Stomach (tissue), 9 donors: Measurements from ENCODE around the gene PRTN3. TPM values are rescaled to one million over a fixed set of nuclear protein-coding genes. Genes with fewer than 3 reads are reported as not detected.

Source experiments
- DNase-seq, 2 donors: peaks; one replicate each; pipeline versions ENCODE4 v3.0.0 to v3.0.0-alpha.2; 2013 to 2019
- H3K27ac ChIP-seq, 5 donors: fragments of 200-600 bp in 4 of 5; sonication (generic) in 4 of 5; one replicate each; pipeline ENCODE4 v1.5.1; 2013 to 2019; ENCODE audit warnings: mild to moderate bottlenecking in 1 of 5, moderate library complexity in 1 of 5
- H3K27me3 ChIP-seq, 3 donors: fragments of 200-600 bp; sonication (generic); one replicate each; pipeline ENCODE4 v1.5.1; 2017 to 2019; ENCODE audit warnings: mixed run types in 1 of 3
- H3K36me3 ChIP-seq, 4 donors: fragments of 200-600 bp; sonication (generic); 1 replicate in 3 of 4; 2 replicates in 1 of 4; pipeline ENCODE4 v1.5.1; 2016 to 2019
- H3K4me1 ChIP-seq, 4 donors: fragments of 200-600 bp; sonication (generic); one replicate each; pipeline ENCODE4 v1.5.1; 2016 to 2019
- H3K4me3 ChIP-seq, 4 donors: fragments of 200-600 bp; sonication (generic) in 3 of 4; one replicate each; pipeline ENCODE4 v1.5.1; 2016 to 2019; ENCODE audit warnings: mild to moderate bottlenecking in 1 of 4
- H3K9me3 ChIP-seq, 4 donors: fragments of 200-600 bp; sonication (generic); one replicate each; pipeline ENCODE4 v1.5.1; 2016 to 2019
- CTCF ChIP-seq, 7 experiments: fragments of 450-650 bp in 4 of 7; fragments of 200-600 bp in 3 of 7; sonication (generic) in 3 of 7; IDR thresholded peaks; one replicate each; pipeline ENCODE4 v1.5.1; 2016 to 2019; ENCODE audit warnings: antibody characterized with exemption in 7 of 7, control low read depth in 2 of 7, mild to moderate bottlenecking in 1 of 7
- EP300 ChIP-seq: sonication (generic); formaldehyde crosslinking; IDR thresholded peaks from one replicate; pipeline ENCODE4 v1.6.1; 2017; ENCODE audit warnings: antibody characterized with exemption
- POLR2A ChIP-seq, 4 donors: fragments of 450-650 bp; IDR thresholded peaks; one replicate each; pipeline ENCODE4 v1.6.1; 2016; ENCODE audit warnings: antibody characterized with exemption in 4 of 4, control low read depth in 2 of 4, mild to moderate bottlenecking in 1 of 4, moderate library complexity in 1 of 4
- POLR2AphosphoS5 ChIP-seq, 3 donors: sonication (generic); formaldehyde crosslinking; IDR thresholded peaks; one replicate each; pipeline ENCODE4 v1.6.1; 2016; ENCODE audit warnings: antibody characterized with exemption in 3 of 3
- WGBS, 5 donors: extraction: QIAGEN DNeasy Blood & Tissue Kit in 3 of 5; methylation state at CpG; one replicate each; pipeline versions ENCODE4 v1.1.5 to v1.1.7; 2013 to 2018; 5-methylcytosine and 5-hydroxymethylcytosine counted together
- intact Hi-C: fragments of 100-400 bp; cut with DNase I; formaldehyde crosslinking; loops from one replicate; pipeline ENCODE4 v1.15.1; 2023; ENCODE audit warnings: low total_unique reads
- polyA plus RNA-seq, 3 donors: library from polyadenylated mRNA; stranded (reverse); fragments of 200-250 nt; gene quantifications; one replicate each; pipeline ENCODE4 v1.2.3, GENCODE V29; 2013
- total RNA-seq, 5 donors: library from RNA; depleted of rRNA; stranded (reverse); fragments of >200 nt; gene quantifications; one replicate each; pipeline versions ENCODE4 v1.1.0 to v1.2.3, GENCODE V29; 2014 to 2016
- donor health status: healthy with polysubstance abuse.
- donor health status: Bipolar disorder and iron deficiency.
- donor health status: healthy.

PRTN3 gene
- total and polyA plus RNA-seq, 8 donors = 0.15 to 2.6 TPM; not detected in 6

DNA sequence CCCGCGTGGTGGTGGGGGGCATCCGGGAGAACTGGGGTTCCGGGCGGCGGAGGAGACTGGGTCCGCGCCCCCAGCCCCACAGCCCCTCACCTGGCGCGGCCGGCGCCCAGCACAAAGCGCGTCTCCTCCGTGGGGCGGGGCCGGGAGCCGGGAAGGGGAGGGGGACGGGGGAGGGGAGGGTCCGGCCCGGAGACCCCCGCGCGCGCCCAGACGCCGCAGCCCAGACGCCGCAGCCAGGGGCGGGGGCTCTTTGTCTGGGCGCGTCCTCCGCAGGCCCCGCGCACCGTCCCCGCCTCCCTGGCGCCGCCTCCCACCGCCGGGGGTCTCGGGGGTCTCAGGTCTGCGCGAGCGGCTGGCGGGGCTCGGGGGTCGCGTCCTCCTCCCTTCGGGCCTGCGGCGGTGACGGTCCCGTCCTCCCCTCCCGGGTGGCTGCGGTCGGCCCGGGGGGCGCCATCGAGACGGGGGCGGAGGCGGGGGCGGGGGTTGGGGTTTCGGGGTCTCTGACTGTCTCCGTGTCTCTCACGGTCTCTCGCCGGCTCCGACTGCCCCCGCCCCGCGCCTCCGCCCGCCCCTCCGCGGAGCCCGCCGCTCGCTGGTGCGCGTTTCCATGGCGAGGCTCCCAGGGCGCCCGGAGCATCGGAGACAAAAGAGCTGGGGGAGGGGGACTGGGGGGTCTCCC lies 18.8 kb upstream of the PRTN3 start, which contains the start of gene PLPPR3:
Gene PLPPR3, minus strand, starts transcription at position 131 of the 679 bp plus-strand sequence. CDS start 396 bp downstream, outside the sequence.
- 0 to 4% (median 2%) methylated on average over 1 to 79 of the region's 86 CpGs; no CpG with 5 or more reads in 1 of the 5 donors for WGBS, 5 donors
- intact Hi-C loops = no loop called here
- Histone ChIP-seq H3K4me3 (peak within 1 kb of the TSS; percentile 25 to 48 (median 35)), H3K27ac (no peak within 1 kb of the TSS), H3K4me1 (peaks cover 14 to 25% (median 22%) of the 10 kb centered on the region in 4 donors), H3K36me3 (no peaks in the 10 kb centered on the region), H3K9me3 (no peaks in the 10 kb centered on the region), H3K27me3 (peaks cover 13 to 56% (median 31%) of the 10 kb centered on the region in 3 donors)
- TF ChIP-seq POLR2AphosphoS5 (IDR thresholded peaks at IDR 0.05) (no peak), CTCF (IDR thresholded peaks at IDR 0.05) (no peak)
- DNase-seq = peak in 1 of 2 donors; percentile 62

DNA sequence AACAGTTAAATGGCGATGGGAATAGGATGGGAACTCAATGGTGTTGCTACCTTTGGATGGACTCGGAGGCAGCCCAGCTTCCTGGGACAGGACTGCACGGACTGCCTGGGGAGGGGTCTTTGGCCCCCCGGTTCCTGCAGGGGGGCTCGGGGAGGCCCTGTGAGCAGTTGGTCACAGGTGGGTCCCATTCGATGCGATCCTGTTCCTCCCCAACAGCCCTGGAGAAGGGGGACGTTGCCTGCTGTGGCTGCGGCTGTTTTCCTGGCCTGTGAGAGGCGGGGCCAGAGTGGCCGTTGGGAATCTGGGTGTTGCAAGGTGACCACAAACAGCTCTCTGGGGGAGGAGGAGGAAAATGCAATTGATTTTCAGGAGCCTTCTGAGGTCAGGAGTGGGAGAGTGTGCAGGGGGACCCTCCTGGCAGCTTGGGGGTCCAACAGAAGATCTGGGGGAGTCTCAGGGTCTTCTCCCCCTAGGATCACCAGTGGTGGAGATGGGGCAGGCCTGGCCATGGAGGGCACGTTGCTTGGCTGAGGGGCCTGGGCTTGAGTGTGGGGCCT lies 17.2 kb upstream of the PRTN3 start:
- WGBS, 5 donors = 34 to 53% (median 47%) methylated on average over 10 to 12 of the region's 12 CpGs
- no peaks in the 10 kb centered on the region for H3K9me3 ChIP-seq
- H3K27ac ChIP-seq = no peak overlapping the region
- peaks cover 13 to 71% (median 41%) of the 10 kb centered on the region in 3 donors for H3K27me3 ChIP-seq
- no peak overlapping the region for H3K4me3 ChIP-seq
- no peak for TF ChIP-seq EP300
- no peak for TF ChIP-seq POLR2AphosphoS5 (IDR thresholded peaks at IDR 0.05)
- no peak for TF ChIP-seq CTCF (IDR thresholded peaks at IDR 0.05)
- TF ChIP-seq POLR2A (IDR thresholded peaks at IDR 0.05) = no peak
- DNase-seq = no peak
- H3K4me1 ChIP-seq = peaks cover 14 to 37% (median 22%) of the 10 kb centered on the region in 4 donors
- H3K36me3 ChIP-seq = no peaks in the 10 kb centered on the region
- intact Hi-C loops = no loop called here

GRCh38 chr19:824885-825284 lies 15.9 kb upstream of the PRTN3 start:
- no peak for DNase-seq
- TF ChIP-seq EP300 = no peak
- no peak for TF ChIP-seq POLR2AphosphoS5 (IDR thresholded peaks at IDR 0.05)
- no peak for TF ChIP-seq POLR2A (IDR thresholded peaks at IDR 0.05)
- TF ChIP-seq CTCF (IDR thresholded peaks at IDR 0.05) = no peak
- peaks cover 14 to 37% (median 22%) of the 10 kb centered on the region in 4 donors for H3K4me1 ChIP-seq
- H3K27me3 ChIP-seq = peaks cover 13 to 82% (median 46%) of the 10 kb centered on the region in 3 donors
- no peak overlapping the region for H3K27ac ChIP-seq
- intact Hi-C loops = no loop called here
- H3K4me3 ChIP-seq = no peak overlapping the region
- 75 to 81% (median 76%) methylated on average over 12 to 15 of the region's 15 CpGs for WGBS, 5 donors
- H3K9me3 ChIP-seq = no peaks in the 10 kb centered on the region
- H3K36me3 ChIP-seq = no peaks in the 10 kb centered on the region

GRCh38 chr19:825897-826644 lies 14.7 kb upstream of the PRTN3 start:
- intact Hi-C loops = no loop called here
- Histone ChIP-seq H3K36me3 (no peaks in the 10 kb centered on the region), H3K4me1 (peaks cover 14 to 37% (median 21%) of the 10 kb centered on the region in 4 donors), H3K4me3 (no peak overlapping the region), H3K27ac (no peak overlapping the region), H3K27me3 (peaks cover 13 to 91% (median 53%) of the 10 kb centered on the region in 3 donors), H3K9me3 (no peaks in the 10 kb centered on the region)
- no peak for DNase-seq
- no peak for TF ChIP-seq POLR2AphosphoS5 (IDR thresholded peaks at IDR 0.05)
- TF ChIP-seq EP300 = no peak
- TF ChIP-seq CTCF (IDR thresholded peaks at IDR 0.05) = no peak
- TF ChIP-seq POLR2A (IDR thresholded peaks at IDR 0.05) = no peak
- 80 to 84% (median 82%) methylated on average over 19 of the region's 19 CpGs for WGBS, 5 donors
